Astrocyte of the spinal cord (primary cell): ENCODE results near the gene RANBP17.

Source experiments
- DNase-seq: peaks from one replicate; pipeline ENCODE4 v3.0.0; 2011; ENCODE audit warnings: low read depth, low spot score
- H3K4me3 ChIP-seq: 2 replicates; pipeline ENCODE4 v1.5.1; 2011; ENCODE audit warnings: low read depth, mild to moderate bottlenecking, low read length, moderate library complexity
- CTCF ChIP-seq: IDR thresholded peaks from 2 replicates; pipeline ENCODE4 v1.5.1; 2012; ENCODE audit warnings: low read depth, mild to moderate bottlenecking, low read length, inconsistent platforms
- in situ Hi-C: cut with HindIII; loops from 2 replicates; pipeline ENCODE4 v1.10.0; 2017; ENCODE audit warnings: low sequenced_read_pairs

The RANBP17 gene

GRCh38 chr5:171207256-171207847, 345.5 kb downstream of the RANBP17 start:
- in situ Hi-C loops, result no loop called here
- H3K4me3 ChIP-seq, result no peak overlapping the region
- DNase-seq, result peak; percentile 53
- peak; percentile 59 for TF ChIP-seq CTCF

GRCh38 chr5:171221916-171222315, 360.1 kb downstream of the RANBP17 start:
- DNase-seq, result no peak
- H3K4me3 ChIP-seq, result no peak overlapping the region
- TF ChIP-seq CTCF, result no peak
- in situ Hi-C loops, result no loop called here

- no peak for DNase-seq
- in situ Hi-C loops, result no loop called here
- no peak overlapping the region for H3K4me3 ChIP-seq
- no peak for TF ChIP-seq CTCF
These were observed 362.1 kb downstream of the RANBP17 start for GRCh38 chr5:171223927-171224326.

- in situ Hi-C loops, result no loop called here
- DNase-seq, result peak; percentile 14
- TF ChIP-seq CTCF, result peak; percentile 51
- H3K4me3 ChIP-seq, result no peak overlapping the region
These were observed 364.4 kb downstream of the RANBP17 start for GRCh38 chr5:171226096-171226754.

GRCh38 chr5:171226864-171227263, 365.0 kb downstream of the RANBP17 start:
- TF ChIP-seq CTCF, result no peak
- H3K4me3 ChIP-seq, result no peak overlapping the region
- in situ Hi-C loops, result no loop called here
- no peak for DNase-seq

GRCh38 chr5:171236651-171237050, 374.8 kb downstream of the RANBP17 start:
- TF ChIP-seq CTCF, result no peak
- no peak overlapping the region for H3K4me3 ChIP-seq
- DNase-seq, result no peak
- in situ Hi-C loops, result no loop called here

- in situ Hi-C loops, result no loop called here
- no peak overlapping the region for H3K4me3 ChIP-seq
- no peak for DNase-seq
- no peak for TF ChIP-seq CTCF
These were observed 380.7 kb downstream of the RANBP17 start for GRCh38 chr5:171242521-171242920.
